HG02610 (cell line): Measurements from ENCODE around the gene MRGPRX2.

ENCODE experiments used
- ATAC-seq: cut with Tn5 transposase; IDR thresholded peaks from one replicate; pipeline ENCODE4 v1.9.1; 2021; ENCODE audit warnings: mild to moderate bottlenecking, moderate library complexity; ENCODE audit not compliant: unreplicated experiment

The MRGPRX2 gene

GRCh38 chr11:19012636-19013035 is 47.9 kb downstream of the MRGPRX2 start:
- no peak for ATAC-seq
